Bronchial epithelial cell (primary cell): ENCODE results near the gene COPZ2. TPM values are rescaled to one million over a fixed set of nuclear protein-coding genes. Genes with fewer than 3 reads are reported as not detected.

Experiments used
- DNase-seq: peaks from one replicate; pipeline ENCODE4 v3.0.0-alpha.2; 2010; ENCODE audit warnings: low read depth
- FAIRE-seq: peaks from 2 replicates; lab custom pipeline; 2011; peaks lifted over from hg19 to GRCh38; lab: Jason Lieb, UNC
- H3K27me3 ChIP-seq: 2 replicates; pipeline ENCODE4 v1.5.1; 2011; ENCODE audit warnings: low read length; ENCODE audit not compliant: control insufficient read depth, insufficient read depth
- H3K36me3 ChIP-seq: 2 replicates; pipeline ENCODE4 v1.5.1; 2011; ENCODE audit warnings: low read length; ENCODE audit not compliant: control insufficient read depth, insufficient read depth
- H3K4me3 ChIP-seq: 2 replicates; pipeline ENCODE4 v1.5.1; 2011; ENCODE audit warnings: mild to moderate bottlenecking, low read depth, low read length, control low read depth
- total RNA-seq: library from RNA; depleted of rRNA; stranded (reverse); fragments of >200 nt; gene quantifications from 2 replicates; pipeline ENCODE4 v1.2.1, GENCODE V29; 2014
- TF ChIP-seq, protein P1 (sequence below): IDR thresholded peaks from 2 replicates; pipeline ENCODE4 v1.5.1; 2011; ENCODE audit warnings: mild to moderate bottlenecking, moderate library complexity, low read length, control low read depth, inconsistent platforms; ENCODE audit not compliant: insufficient read depth, severe bottlenecking

Gene COPZ2
- total RNA-seq, 1 donor from 2014 or later: 8.2 TPM

GRCh38 chr17:48066192-48066591, 28.6 kb upstream of the COPZ2 start:
- Histone ChIP-seq H3K4me3 (no peak overlapping the region), H3K27me3 (no peaks in the 10 kb centered on the region), H3K36me3 (peaks cover 6% of the 10 kb centered on the region)
- FAIRE-seq (no peak), DNase-seq (no peak)
- TF ChIP-seq, protein P1, sequence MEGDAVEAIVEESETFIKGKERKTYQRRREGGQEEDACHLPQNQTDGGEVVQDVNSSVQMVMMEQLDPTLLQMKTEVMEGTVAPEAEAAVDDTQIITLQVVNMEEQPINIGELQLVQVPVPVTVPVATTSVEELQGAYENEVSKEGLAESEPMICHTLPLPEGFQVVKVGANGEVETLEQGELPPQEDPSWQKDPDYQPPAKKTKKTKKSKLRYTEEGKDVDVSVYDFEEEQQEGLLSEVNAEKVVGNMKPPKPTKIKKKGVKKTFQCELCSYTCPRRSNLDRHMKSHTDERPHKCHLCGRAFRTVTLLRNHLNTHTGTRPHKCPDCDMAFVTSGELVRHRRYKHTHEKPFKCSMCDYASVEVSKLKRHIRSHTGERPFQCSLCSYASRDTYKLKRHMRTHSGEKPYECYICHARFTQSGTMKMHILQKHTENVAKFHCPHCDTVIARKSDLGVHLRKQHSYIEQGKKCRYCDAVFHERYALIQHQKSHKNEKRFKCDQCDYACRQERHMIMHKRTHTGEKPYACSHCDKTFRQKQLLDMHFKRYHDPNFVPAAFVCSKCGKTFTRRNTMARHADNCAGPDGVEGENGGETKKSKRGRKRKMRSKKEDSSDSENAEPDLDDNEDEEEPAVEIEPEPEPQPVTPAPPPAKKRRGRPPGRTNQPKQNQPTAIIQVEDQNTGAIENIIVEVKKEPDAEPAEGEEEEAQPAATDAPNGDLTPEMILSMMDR: no peak

- H3K36me3 ChIP-seq: peaks cover 15% of the 10 kb centered on the region
- FAIRE-seq: no peak
- no peak for DNase-seq
These were observed 27.0 kb upstream of the COPZ2 start for GRCh38 chr17:48064638-48065037.

GRCh38 chr17:48062273-48062672, 24.7 kb upstream of the COPZ2 start:
- Histone ChIP-seq H3K4me3 (no peak overlapping the region), H3K36me3 (peaks cover 26% of the 10 kb centered on the region), H3K27me3 (no peaks in the 10 kb centered on the region)
- DNase-seq: no peak
- TF ChIP-seq, protein P1: no peak
- no peak for FAIRE-seq

More at GRCh38 chr17:48064638-48065037, 27.0 kb upstream of the COPZ2 start:
- no peak overlapping the region for H3K4me3 ChIP-seq
- TF ChIP-seq, protein P1: no peak
- H3K27me3 ChIP-seq: no peaks in the 10 kb centered on the region

DNA sequence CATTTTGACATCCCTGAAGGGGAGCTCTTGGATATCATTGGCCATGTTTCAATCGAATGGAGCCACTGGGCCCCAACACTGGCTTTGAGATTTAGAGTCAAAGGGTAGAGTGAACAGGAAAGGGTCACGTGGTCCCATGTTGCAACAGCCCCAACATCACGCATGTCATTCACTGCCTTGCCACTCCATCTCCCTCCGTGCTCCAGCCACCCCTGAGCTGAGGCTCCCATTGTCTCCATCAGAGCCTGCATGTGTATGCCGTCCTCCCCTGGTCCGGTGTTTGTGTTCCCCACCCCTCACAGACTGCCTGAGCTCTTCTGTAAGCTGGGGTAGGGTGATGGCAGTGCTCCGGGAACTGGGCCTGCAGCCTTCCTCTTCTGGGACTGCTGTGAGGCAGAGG, 22.7 kb upstream of the COPZ2 start:
- H3K4me3 ChIP-seq: no peak overlapping the region
- no peak for DNase-seq
- H3K27me3 ChIP-seq: no peaks in the 10 kb centered on the region
- TF ChIP-seq, protein P1: no peak
- FAIRE-seq: no peak
- H3K36me3 ChIP-seq: peaks cover 35% of the 10 kb centered on the region

DNA sequence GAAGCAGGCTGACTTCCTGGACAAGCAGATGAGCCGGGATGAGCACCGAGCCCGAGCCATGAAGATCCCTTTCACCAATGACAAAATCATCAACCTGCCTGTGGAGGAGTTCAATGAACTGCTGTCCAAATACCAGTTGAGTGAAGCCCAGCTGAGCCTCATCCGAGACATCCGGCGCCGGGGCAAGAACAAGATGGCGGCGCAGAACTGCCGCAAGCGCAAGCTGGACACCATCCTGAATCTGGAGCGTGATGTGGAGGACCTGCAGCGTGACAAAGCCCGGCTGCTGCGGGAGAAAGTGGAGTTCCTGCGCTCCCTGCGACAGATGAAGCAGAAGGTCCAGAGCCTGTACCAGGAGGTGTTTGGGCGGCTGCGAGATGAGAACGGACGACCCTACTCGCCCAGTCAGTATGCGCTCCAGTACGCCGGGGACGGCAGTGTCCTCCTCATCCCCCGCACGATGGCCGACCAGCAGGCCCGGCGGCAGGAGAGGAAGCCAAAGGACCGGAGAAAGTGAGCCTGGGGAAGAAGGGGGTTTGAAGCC, 21.6 kb upstream of the COPZ2 start:
- TF ChIP-seq, protein P1: no peak
- Histone ChIP-seq H3K36me3 (peaks cover 35% of the 10 kb centered on the region), H3K4me3 (no peak overlapping the region), H3K27me3 (no peaks in the 10 kb centered on the region)
- FAIRE-seq (no peak), DNase-seq (no peak)
